A673 (cell line): ENCODE data around the gene PANX3.

ENCODE experiments used
- EZH2 ChIP-seq: fragments of 200-600 bp; sonication (generic); IDR thresholded peaks from 2 replicates; pipeline ENCODE4 v1.6.1; 2017; ENCODE audit warnings: borderline replicate concordance, low read depth, mild to moderate bottlenecking, mixed read lengths, antibody characterized with exemption, low read length; ENCODE audit not compliant: poor library complexity, severe bottlenecking
- TF ChIP-seq, protein P1 (sequence below): fragments of 300-800, 200-600 bp; sonication (generic); conservative IDR thresholded peaks from 2 replicates; pipeline ENCODE4 v1.5.1; 2017; ENCODE audit warnings: low read depth, mild to moderate bottlenecking, antibody characterized with exemption, low read length, moderate library complexity, mixed read lengths

GRCh38 chr11:124658501-124658900, 47.3 kb downstream of the PANX3 start:
- TF ChIP-seq, protein P1, sequence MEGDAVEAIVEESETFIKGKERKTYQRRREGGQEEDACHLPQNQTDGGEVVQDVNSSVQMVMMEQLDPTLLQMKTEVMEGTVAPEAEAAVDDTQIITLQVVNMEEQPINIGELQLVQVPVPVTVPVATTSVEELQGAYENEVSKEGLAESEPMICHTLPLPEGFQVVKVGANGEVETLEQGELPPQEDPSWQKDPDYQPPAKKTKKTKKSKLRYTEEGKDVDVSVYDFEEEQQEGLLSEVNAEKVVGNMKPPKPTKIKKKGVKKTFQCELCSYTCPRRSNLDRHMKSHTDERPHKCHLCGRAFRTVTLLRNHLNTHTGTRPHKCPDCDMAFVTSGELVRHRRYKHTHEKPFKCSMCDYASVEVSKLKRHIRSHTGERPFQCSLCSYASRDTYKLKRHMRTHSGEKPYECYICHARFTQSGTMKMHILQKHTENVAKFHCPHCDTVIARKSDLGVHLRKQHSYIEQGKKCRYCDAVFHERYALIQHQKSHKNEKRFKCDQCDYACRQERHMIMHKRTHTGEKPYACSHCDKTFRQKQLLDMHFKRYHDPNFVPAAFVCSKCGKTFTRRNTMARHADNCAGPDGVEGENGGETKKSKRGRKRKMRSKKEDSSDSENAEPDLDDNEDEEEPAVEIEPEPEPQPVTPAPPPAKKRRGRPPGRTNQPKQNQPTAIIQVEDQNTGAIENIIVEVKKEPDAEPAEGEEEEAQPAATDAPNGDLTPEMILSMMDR = no peak
- TF ChIP-seq EZH2 = no peak
